Activated CD8-positive, alpha-beta memory T cell treated with anti-CD3 and anti-CD28 coated beads, Interleukin-2, amount 50 U/mL, for 24 hours (primary cell): ENCODE results near the gene MED4.
"Not testable (repeated sequence)": the region's sequence is repeated elsewhere in the genome, so short reads cannot be mapped to it uniquely, and the experiment has no call there.

ENCODE experiments used
- DNase-seq: peaks from one replicate; pipeline ENCODE4 v3.0.0-alpha.2; 2020; ENCODE audit errors: extremely low read depth

MED4 gene

GRCh38 chr13:48094404-48094780, 512 bp downstream of the MED4 start:
- DNase-seq = no peak

GRCh38 chr13:48093588-48093987, 1.3 kb downstream of the MED4 start:
- no peak for DNase-seq

GRCh38 chr13:48086272-48086671, 8.6 kb downstream of the MED4 start:
- no peak for DNase-seq

GRCh38 chr13:48081739-48082138, 13.2 kb downstream of the MED4 start:
- DNase-seq = no peak

GRCh38 chr13:48078251-48078656, 16.6 kb downstream of the MED4 start:
- DNase-seq = no peak

- DNase-seq = no peak
These were observed 20.9 kb downstream of the MED4 start for GRCh38 chr13:48074006-48074405.

GRCh38 chr13:48072787-48073186, 22.1 kb downstream of the MED4 start:
- no peak for DNase-seq

GRCh38 chr13:48072304-48072703, 22.6 kb downstream of the MED4 start:
- DNase-seq = no peak

GRCh38 chr13:48070942-48071341, 24.0 kb downstream of the MED4 start:
- DNase-seq = no peak

- no peak for DNase-seq
These were observed 25.3 kb downstream of the MED4 start for GRCh38 chr13:48069573-48069972.

GRCh38 chr13:48068952-48069351, 26.0 kb downstream of the MED4 start:
- no peak for DNase-seq

GRCh38 chr13:48068036-48068435, 26.9 kb downstream of the MED4 start:
- no peak for DNase-seq

- no peak for DNase-seq
These were observed 28.5 kb downstream of the MED4 start for GRCh38 chr13:48066310-48066989.

GRCh38 chr13:48059951-48060350, 35.0 kb downstream of the MED4 start:
- DNase-seq = not testable (repeated sequence)

- not testable (repeated sequence) for DNase-seq
These were observed 36.4 kb downstream of the MED4 start for GRCh38 chr13:48058536-48058935.

- DNase-seq = no peak
These were observed 39.2 kb downstream of the MED4 start for GRCh38 chr13:48055712-48056111.

GRCh38 chr13:48054601-48055000, 40.3 kb downstream of the MED4 start:
- DNase-seq = no peak

GRCh38 chr13:48050550-48050949, 44.4 kb downstream of the MED4 start:
- no peak for DNase-seq

GRCh38 chr13:48043789-48044503, 51.0 kb downstream of the MED4 start:
- no peak for DNase-seq

- DNase-seq = no peak
These were observed 52.0 kb downstream of the MED4 start for GRCh38 chr13:48042894-48043293.

GRCh38 chr13:48040896-48041295, 54.0 kb downstream of the MED4 start:
- no peak for DNase-seq

GRCh38 chr13:48040049-48040448, 54.9 kb downstream of the MED4 start:
- no peak for DNase-seq

- no peak for DNase-seq
These were observed 56.1 kb downstream of the MED4 start for GRCh38 chr13:48038761-48039160.
